Glomerular visceral epithelial cell (primary cell): ENCODE measurements around the gene UBE2QL1.
"Not testable (repeated sequence)": the region's sequence is repeated elsewhere in the genome, so short reads cannot be mapped to it uniquely, and the experiment has no call there.

Experiments
- DNase-seq: peaks from one replicate; pipeline ENCODE4 v3.0.0-alpha.2; 2016; ENCODE audit errors: extremely low spot score

UBE2QL1 gene

DNA sequence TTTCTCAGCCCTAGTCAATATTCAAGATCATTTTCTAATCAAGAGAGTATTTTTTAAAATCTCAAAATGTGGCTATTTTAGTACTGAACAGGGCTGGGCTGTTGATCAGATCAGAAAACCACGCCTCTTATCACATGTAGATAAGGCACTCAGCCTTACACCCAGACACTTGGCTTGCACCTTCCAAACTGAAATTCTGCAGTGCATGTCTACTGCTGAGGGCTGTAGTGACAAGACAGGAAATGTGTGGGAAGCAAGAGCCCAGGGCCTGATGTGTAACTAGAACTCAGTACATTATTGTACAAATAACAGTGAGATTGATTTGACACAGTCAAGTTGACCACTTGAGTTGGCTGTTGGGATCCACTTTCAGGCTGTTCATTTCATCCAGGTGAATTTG, 48.6 kb downstream of the UBE2QL1 start:
- DNase-seq, result no peak

DNA sequence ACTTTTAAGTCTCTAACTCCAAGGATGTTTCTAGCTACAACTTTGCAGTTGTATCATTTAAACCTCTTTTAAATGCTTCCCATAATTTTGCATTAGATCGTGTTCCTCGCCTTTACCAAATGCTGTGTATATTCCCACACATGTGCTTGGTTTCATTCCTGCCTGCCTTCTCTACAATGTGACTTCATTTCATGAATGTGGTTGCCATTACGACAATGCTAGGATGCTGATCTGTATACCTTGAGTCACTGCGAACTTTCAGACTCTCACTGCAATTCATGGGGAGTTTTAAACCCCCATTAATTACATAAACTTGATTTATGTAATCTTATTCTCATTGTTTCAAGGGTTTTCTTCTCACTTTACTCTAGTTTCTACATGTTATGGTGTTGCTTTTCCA, 50.3 kb downstream of the UBE2QL1 start:
- DNase-seq, result no peak

DNA sequence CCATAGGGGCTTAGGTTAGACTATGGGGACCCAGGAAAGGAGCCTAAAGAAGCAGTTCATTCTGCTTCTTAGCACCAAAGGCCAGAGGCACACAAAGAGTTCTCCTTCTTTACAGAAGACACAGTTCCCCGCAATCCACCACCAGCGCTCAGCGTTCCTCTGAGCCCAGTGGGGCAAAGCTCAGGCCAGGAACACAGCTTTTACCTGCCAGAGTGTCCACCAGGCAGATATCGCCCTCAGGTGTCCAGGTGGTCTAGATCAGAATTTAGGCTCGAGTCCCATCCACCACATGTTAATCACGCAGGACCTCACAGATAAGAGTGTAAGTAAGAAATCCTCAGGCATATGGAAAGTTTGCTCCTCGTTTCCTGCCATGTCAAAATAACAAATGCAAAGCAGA, 53.0 kb downstream of the UBE2QL1 start:
- no peak for DNase-seq

DNA sequence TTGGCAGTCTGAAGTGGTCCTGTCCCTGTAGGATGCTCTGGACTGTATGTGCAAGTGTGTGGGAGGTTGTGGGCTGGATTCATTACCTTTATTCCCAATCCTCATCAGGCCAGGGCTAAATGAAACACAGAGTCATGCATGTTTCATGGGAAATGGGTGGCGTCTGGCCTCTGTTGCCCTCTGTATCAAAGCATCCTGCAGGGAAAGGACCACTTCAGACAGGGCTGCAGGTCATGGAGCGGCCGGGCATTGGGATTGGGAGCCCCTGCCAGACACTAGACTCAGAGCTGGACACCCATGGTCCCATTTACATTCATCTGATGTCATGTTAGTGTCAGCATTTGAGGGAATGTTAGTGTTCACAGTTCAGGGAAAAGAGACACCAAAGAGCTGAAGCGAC, 53.8 kb downstream of the UBE2QL1 start:
- DNase-seq, result no peak

DNA sequence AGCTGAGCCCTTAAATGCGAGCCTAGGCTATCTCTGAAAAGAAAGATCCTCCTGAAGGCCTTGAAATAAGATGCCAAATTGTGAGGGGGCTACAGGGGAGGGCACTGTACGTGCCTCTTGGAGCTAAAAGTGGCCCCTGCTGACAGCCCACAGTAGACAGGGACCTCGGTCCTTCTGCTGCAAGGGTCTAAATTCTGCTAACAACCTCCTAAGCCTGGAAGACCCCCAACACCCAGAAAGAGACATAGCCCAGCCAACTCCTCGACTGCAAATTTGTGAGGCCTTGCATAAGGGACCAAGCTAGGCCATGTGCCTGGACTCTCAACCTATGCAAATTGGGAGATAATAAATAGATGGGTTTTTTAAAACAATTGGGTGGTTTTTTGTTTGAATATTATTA, 54.7 kb downstream of the UBE2QL1 start:
- DNase-seq, result no peak

DNA sequence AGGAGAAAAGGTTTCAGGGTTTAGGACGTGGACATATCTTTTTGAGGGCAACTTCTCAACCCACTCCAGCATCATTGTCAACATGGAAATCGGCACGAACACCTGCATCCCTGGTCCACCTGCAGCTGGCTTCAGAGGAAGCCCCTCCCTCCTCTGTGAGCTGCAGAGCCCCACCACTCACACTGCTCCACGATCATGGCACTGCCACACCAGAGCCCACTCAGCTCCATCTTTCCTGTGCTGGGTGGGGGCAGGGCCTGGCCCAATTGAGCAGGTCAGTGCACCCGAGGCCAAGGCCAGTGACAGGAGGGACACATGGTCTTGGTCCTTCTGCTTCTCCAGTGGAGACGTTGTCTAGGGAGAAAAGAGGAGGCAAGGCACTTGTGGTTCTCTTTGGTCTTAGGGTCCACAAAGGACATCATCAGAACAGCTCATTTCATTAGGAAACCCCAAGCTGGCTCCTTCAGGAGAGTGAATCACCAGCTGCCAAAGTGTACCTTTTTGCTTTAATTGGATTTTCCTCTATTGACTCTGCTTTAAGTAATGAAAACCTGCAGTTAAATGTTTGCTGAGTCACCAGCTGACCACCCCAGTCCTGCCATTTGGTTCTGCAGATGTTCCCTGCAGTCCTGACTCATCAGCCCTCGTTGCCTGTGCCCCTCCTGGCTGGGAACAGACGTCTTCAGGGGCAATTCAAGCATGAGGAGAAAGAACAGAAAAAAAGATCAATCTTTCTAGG, 56.2 kb downstream of the UBE2QL1 start:
- DNase-seq, result peak; percentile 22

DNA sequence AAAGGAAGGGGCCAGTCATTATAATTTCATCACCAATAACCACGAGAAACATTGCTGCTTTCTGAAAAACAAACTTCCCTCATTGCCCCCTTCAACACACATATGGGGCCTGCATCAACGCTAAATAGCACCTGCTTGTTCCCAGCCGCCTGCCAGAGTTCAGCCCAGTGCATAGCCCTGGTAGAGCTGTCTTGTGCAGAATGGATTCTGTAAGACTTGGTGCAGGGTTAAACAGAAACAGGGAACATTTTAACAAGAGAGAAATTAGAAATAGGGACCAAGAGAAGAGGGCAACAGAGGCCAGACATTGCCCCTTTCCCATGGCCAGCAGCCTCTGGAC, 56.7 kb downstream of the UBE2QL1 start:
- DNase-seq, result no peak

DNA sequence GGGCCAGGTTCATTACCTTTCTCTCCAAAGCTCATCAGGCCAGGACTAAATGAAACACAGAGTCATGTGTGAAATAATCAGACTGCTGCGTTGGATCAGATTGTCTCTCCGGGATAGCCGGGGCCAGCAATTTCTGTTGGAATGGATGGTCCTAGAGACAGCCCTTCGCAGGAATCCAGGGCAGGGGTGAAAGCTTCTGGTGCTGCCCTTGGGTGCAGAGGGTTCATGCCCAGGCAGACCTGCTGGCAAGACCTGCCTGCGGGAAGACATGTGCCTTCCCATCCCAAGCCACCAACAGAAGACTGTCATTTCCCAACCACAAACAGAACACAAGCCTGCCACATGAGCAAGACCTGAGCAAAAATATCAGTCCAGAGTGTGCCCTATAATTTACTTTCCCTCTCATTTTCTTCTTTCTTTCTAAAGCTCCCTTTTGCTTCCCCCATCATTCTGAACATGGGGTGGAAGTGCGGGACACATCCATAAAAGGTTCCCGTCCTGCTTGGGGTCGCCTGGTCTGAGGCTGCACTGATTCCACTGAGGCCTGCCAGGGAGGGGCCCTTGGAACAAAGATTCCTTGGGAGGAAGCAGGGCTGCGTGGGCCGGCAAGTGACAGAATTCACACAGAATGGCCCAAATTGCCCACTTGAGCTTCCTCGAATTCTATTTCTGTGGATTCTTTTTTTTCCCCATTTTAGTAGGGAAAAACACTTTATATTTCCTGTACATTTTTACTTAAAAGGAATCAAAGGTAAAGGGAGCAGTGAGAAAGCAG, 57.3 kb downstream of the UBE2QL1 start:
- DNase-seq, result no peak

DNA sequence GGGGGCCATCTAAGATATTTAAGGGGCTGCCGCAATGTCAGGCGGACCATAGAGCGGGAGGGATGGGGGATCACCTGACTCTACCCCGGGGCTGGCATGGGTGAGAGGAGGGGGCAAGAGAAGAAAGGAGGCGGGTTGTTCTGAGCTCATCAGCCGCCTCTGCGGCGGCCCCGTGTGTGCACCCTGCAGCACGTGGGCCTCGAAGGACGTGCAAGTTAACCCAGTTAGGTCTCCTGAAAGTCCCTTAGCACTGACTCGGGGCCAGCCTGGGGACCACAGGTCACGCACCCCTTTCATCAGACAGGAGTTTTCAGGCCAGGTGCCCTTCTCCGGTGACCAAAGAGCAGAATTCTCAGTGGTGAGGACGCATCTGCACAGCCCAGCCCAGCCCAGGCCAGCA, 58.0 kb downstream of the UBE2QL1 start:
- DNase-seq, result no peak

DNA sequence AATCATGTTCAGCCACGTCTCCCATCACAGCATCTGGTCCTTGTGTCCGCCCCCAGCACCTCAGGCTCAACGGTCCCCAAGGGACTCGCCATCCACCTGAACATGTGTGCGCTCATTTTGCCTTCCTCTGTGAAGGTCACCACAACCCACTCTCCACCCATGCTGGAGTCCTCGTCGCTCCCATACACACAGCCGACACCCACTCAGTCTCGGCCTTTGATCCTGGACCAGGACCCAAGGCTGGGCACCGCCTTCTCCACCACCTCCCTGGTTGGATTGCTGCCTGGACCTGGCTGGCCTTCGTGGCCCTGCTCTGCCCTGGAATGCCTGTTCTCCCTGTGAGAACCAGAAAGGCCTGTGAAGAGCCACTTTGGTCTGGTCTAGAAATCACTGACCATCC, 60.3 kb downstream of the UBE2QL1 start:
- DNase-seq, result no peak

DNA sequence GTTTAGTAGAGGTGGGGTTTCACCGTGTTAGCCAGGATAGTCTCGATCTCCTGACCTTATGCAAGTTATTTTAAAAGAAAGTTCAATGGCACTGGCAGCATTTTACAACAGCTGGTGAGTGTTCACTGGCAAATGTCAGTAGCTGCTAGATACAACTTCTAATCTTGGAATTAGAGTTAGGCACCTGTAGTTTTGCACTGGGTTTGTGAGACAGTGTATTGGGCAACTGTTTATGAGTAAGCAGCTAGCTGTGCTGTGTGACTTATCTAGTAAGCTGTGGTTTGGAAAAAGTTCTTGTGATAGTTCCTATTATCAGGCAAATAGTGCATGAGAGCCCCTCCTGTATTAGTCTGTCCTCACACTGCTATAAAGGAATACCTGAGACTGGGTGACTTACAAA, 61.5 kb downstream of the UBE2QL1 start:
- no peak for DNase-seq

DNA sequence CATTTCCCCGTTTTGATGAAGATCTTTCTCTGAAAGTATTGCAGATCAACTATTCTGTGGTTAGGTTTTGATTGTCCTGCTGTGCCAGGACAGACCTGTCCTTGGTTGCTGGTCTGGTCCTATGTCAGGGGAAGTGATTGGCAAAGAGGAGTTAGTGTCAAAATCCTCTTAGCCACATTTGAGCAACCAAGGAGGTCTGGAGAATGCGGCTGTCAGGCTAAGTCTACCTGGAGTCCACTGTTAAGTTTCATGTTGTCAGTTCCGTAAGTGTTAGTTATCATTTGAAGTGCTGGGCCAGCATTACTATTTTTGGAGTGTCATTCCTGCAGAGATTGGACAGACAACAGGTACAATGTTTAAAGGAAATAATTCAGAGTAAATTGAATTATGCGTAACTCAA, 62.3 kb downstream of the UBE2QL1 start:
- no peak for DNase-seq

DNA sequence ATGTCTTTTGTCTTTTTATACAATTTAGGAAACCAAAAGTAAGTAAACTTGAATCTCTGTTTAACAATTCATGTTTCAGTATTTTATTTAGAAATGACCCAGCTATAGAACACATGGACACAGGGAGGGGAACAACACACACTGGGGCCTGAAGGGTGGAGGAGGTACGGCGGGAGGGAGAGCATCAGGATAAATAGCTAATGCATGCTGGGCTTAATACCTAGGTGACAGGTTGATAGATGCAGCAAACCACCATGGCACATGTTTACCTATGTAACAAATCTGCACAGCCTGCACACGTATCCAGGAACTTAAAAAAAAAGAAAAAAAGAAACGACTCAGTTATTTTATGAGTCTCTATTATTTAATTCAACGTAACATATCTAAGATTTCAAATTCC, 67.2 kb downstream of the UBE2QL1 start:
- not testable (repeated sequence) for DNase-seq

DNA sequence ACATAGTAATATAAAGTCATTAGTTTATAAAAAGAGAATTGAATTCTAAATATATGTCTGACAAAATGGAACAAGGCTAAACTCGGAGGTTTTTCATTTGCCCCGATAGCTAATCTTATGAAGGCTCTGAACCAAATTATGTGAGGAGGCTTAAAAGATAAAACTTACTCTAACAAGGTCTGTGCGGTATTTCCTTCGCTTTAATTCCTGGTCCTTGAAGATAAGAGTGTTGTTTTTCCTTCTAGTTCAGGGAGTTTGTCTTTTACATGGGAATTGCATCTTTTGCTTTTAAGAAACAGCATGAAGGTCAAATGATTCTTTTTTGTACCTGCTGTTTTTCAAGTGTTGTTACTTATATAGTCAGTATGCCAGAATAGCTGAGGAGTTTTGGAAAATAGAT, 68.2 kb downstream of the UBE2QL1 start:
- DNase-seq, result no peak

DNA sequence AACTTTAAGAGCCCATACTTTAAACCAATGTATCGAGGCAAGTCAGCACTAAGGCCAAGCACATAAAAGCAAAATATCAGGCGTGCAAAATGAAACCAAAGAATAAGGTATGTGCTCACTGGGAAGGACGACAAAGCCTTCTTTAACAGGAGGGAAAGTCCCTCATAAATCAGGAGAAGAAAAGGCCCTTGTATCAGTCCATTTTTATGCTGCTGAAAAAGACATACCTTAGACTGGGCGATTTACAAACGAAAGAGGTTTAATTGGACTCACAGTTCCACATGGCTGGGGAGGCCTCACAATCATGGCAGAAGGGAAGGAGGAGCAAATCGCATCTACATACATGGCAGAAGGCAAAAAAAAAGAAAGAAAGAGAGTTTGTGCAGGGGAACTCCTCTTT, 68.9 kb downstream of the UBE2QL1 start:
- no peak for DNase-seq

DNA sequence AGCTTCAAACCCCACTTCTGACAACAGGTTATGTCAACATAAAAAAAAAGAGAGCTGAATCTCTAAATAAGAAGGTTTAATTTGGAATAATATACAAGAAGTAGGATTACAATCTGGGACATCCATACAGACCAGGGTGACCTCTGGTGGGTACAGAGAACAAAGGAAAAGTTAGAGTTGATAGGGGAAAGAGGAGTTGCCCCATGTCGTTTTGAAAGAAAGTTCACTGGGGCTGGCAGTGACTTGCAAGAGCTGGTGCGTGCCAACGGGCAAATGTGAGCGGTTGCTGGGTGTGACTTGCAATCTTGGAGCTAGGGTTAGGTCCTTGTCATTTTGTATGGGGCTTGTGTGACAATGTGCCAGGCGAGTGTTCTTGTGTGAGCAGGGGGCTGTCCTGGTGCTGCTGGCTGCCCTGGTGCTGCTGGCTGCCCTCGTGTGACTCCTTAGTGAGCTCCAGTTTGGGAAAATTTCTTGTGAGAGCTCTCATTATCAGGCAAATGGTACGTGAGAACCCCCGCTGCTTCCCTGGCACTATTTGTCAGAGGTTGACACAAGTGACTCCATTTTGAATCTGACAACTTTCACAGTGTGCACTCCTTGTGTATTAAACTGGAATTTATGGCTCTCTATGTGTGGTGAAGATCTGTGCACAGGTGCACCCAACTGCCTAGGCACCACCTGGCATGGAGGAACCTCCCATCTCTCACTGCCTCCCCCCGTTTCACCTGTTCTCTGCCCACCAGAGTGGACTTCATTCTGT, 69.8 kb downstream of the UBE2QL1 start:
- DNase-seq, result no peak

DNA sequence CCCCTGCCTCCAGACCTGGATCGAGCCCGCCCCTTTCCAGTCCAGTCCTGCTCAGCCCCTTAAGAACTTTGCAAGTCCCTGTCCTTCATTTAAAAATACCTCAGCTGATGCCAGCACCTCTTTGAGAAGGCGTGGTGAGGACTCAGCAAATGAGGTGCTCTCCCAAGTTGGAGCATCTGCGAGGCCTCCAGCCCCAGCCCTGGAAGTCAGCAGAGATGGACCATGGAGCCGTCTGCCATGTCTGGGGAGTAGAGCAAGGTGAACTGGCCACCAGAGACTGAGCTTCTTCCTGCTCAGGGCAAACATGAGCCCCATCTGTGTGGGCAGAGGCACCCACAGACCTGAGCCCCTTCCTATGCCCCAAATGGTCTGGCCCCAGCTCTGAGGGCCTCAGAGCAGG, 71.5 kb downstream of the UBE2QL1 start:
- no peak for DNase-seq

DNA sequence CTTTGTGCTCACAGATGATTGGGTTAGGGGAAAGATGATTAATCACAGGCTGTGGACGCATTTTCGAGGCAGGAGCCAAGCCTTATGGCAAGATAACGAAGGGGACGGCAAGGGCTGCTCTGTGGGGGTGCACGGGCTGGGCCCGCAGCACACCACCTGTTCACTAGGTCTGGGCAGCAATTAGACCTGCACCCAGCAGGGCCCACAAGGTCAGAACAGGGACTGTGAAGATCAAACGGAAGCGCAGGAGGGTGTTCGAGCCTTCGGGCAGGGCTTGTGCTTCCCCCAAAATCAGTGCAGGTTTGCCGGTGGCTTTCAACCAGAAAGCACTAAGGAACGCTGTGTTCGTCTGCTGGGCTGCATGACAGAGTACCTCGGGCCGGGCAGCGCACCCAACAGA, 73.7 kb downstream of the UBE2QL1 start:
- DNase-seq, result no peak

DNA sequence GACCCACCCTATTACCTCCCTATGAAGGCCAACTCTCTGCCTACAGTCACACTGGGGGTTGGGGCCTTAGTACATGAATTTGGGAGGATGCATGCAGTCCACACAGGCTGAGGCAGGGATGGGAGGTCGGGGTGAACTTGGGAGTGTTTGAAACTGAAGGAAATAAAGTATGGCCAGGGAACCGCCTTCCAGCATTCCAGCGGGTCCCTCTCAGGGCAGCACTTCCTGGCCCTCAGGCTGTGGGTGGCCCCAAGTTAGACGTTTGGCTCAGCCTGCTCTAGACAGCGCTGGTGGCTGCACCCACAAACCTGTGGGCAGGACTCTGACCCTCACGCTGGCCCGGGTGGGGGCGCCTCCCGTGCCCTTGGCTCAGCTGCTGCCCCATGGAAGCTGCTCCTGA, 74.3 kb downstream of the UBE2QL1 start:
- DNase-seq, result no peak

DNA sequence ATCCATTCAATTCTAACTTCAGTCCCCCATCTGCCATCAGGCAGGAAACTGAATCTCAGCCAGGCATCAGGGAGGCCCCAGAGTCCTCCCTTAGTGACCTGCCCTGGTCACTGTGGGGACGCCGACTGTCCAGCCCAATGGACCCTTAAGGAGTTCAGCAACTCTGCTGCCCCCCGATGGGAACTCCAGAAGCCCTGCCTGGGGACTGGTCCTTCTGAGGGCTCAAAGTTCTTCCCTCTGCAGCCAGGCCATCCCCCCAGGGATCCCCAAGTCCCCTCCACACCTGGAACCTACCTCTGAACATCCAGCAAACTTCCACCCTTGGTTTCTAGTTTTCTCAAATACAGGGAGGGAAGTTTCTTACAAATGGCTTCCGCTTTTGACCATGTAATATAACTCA, 76.8 kb downstream of the UBE2QL1 start:
- DNase-seq, result no peak

DNA sequence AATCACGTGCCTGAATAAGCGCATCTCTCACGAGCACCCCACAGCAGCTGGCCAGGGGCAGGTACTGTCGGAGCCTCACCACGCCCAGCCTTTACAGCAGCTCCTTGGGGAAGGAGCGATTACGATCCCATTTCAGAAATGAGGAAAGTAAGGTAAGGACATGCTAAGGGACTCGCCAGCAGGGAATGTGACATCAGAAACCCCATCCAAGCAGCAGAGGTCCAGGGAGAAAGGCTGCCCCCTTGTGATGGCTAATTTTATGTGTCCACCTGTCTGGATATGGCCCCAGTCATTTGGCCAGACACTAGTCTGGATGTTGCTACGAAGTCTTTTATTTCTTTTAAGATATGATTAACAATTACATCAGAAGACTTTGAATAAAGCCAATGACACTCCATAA, 77.3 kb downstream of the UBE2QL1 start:
- no peak for DNase-seq

DNA sequence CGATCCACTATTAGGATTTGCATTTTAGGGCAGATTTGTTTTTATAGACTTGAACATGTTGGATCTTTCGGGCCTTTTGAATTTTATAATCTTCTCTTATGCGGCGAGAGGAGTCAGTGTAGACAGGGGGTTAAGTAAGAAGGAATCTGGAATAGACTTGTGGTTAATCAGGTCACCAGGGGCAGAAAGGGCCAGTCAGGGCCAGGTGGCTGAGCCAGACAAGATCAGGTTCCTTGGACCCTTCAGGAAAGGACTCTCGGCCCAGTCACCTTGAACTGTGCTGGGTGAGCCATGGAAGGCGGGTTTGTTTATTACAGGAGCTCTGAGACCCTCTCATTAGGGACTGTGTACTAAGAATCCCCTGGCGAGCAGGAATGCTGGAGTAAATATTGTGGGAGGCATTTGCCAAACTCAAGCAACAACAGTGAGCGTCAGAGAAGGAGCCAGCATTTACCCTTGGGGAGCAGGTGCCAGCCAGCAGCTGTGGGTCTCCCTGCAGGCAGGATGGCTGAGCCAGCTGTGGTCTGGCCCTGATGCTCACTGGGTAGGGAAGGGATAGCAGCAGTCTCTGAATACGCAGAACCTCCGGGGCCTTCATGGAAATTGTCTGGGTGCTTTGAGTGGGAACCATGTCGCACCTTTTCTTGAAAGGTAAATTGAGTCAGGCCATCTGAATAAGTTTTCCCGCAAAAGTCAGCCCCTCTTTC, 79.2 kb downstream of the UBE2QL1 start:
- DNase-seq, result no peak
